GM12875 (cell line): Measurements from ENCODE around the gene SMIM35.
"Not testable (repeated sequence)": the region's sequence is repeated elsewhere in the genome, so short reads cannot be mapped to it uniquely, and the experiment has no call there.

Experiments used
- H3K4me3 ChIP-seq: one replicate; pipeline ENCODE4 v1.5.1; 2011; ENCODE audit warnings: low read depth, low read length, control low read depth
- CTCF ChIP-seq: IDR thresholded peaks from 2 replicates; pipeline ENCODE4 v1.5.1; 2011; ENCODE audit warnings: low read depth, mild to moderate bottlenecking, control low read depth, inconsistent platforms, low read length, moderate library complexity, borderline replicate concordance; ENCODE audit not compliant: insufficient read depth

The SMIM35 gene

GRCh38 chr11:117980280-117980679 lies 106.5 kb downstream of the SMIM35 start:
- TF ChIP-seq CTCF: no peak
- no peak overlapping the region for H3K4me3 ChIP-seq

GRCh38 chr11:117979481-117980211 lies 107.1 kb downstream of the SMIM35 start:
- TF ChIP-seq CTCF: no peak
- H3K4me3 ChIP-seq: peak overlapping the region; percentile 2

DNA sequence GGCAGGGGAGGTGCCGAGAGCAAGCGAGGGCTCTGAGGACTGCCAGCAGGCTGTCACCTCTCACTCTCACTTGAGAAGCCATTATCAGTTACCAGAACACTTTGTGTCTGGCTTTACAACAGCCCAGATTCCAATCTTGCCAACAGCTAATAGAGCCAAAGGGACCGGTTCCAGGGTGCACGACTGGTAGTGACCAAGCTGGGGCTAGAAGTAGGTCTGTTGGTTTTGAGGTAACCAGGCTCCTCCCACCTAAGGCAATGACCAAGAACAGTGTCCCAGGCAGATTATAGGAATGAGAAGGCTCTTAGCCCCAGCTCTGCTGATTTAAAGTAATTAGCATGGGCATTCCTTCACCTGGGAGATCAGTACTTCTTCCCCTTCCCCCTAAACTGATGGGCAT lies 107.8 kb downstream of the SMIM35 start:
- no peak overlapping the region for H3K4me3 ChIP-seq
- TF ChIP-seq CTCF: no peak

DNA sequence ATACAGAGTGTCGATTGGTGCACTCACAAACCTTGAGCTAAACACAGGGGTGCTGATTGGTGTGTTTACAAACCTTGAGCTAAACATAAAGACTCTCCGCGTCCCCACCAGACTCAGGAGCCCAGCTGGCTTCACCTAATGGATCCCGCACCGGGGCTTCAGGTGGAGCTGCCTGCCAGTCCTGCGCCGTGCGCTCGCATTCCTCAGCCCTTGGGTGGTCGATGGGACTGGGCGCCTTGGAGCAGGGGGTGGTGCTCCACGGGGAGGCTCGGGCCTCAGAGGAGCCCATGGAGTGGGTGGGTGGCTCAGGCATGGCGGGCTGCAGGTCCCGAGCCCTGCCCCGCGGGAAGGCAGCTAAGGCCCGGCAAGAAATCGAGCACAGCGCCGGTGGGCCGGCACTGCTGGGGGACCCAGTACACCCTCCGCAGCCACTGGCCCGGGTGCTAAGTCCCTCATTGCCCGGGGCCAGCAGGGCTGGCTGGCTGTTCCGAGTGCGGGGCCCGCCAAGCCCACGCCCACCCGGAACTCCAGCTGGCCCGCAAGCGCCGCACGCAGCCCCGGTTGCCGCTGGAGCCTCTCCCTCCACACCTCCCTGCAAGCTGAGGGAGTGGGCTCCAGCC lies 108.4 kb downstream of the SMIM35 start:
- H3K4me3 ChIP-seq: not testable (repeated sequence)

- not testable (repeated sequence) for H3K4me3 ChIP-seq
Measured at GRCh38 chr11:117977612-117978264, 109.0 kb downstream of the SMIM35 start.

DNA sequence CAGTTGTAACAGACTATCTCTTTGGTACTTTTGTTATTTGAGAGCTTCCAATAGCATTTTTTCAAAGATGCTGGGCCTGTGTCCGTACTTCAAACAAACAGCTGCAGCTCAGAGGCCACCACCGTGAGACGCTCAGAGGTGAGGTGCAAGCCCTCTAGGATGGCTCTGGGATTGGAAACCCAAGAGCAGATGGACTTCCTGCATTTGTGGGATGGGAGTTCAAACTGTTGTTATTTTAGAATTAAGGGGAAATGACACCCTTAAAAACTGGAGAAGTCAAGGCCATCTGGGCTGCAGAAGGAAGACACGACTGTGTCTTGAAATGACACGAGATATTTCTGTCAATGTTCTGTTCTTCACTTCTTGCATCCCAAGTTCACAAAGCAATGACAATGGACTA lies 109.7 kb downstream of the SMIM35 start:
- no peak for TF ChIP-seq CTCF
- no peak overlapping the region for H3K4me3 ChIP-seq

DNA sequence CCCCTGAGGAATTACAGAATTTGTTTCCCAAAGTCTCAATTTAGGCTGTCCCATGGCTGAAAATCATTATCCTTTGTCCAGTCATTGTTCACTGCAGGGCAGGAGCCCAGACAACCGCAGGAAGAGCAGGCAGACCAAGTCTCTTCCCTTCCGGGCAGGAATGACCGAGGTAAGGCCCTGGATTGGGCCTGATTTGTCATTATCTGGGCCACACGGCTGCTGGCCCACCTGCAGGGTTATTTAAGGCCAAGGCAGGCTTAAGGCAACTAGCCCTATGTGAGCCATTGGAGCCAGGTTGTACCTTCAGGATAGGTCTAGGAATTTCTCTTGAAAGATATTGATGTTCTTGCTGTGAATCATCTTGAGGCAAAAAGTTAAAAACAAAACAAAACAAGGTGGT lies 110.3 kb downstream of the SMIM35 start:
- no peak for TF ChIP-seq CTCF
- no peak overlapping the region for H3K4me3 ChIP-seq

GRCh38 chr11:117973503-117973860 lies 113.3 kb downstream of the SMIM35 start:
- no peak overlapping the region for H3K4me3 ChIP-seq
- no peak for TF ChIP-seq CTCF
